ENCODE measurements around the gene IGSF21. TPM values are rescaled to one million over a fixed set of nuclear protein-coding genes. Genes with fewer than 3 reads are reported as not detected.
A peak's percentile ranks its signal among the peaks of the same experiment; 100 is the strongest.

Gene IGSF21
- total RNA-seq, 1 experiment from 2014 or later: 30.5 TPM

DNA sequence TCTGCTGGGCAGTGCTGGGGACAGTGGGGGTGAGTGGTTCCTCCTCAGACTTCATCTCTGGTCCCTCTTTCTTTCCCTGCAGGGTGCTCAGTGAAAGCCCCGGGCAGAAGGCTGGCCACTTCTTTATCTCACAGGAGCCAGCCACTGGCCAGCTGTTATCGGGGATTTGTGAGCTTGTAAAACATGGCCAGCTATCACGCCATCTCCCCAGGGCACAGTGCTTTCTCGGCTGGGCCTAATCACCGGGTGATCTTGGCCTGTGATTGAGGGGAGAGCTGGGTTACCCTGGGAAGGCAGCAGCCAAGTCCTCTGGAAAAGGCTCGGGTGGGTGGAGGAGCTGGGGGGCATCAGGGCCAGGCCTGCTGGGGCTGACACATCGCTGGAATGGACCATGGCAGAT lies 83.0 kb downstream of the IGSF21 start (continued):
- TF ChIP-seq, protein P1, sequence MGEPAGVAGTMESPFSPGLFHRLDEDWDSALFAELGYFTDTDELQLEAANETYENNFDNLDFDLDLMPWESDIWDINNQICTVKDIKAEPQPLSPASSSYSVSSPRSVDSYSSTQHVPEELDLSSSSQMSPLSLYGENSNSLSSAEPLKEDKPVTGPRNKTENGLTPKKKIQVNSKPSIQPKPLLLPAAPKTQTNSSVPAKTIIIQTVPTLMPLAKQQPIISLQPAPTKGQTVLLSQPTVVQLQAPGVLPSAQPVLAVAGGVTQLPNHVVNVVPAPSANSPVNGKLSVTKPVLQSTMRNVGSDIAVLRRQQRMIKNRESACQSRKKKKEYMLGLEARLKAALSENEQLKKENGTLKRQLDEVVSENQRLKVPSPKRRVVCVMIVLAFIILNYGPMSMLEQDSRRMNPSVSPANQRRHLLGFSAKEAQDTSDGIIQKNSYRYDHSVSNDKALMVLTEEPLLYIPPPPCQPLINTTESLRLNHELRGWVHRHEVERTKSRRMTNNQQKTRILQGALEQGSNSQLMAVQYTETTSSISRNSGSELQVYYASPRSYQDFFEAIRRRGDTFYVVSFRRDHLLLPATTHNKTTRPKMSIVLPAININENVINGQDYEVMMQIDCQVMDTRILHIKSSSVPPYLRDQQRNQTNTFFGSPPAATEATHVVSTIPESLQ (CRISPR knock-in tag; IDR thresholded peaks at IDR 0.05): no peak
- no peak for TF ChIP-seq ZNF138 (CRISPR knock-in tag; conservative IDR thresholded peaks at IDR 0.05)
- no peak for TF ChIP-seq TP53 (CRISPR knock-in tag; IDR thresholded peaks at IDR 0.05)

GRCh38 chr1:18191037-18191436 lies 83.4 kb downstream of the IGSF21 start:
- Mint-ChIP-seq H3K4me1 (peaks cover 33% of the 10 kb centered on the region), H3K4me3 (no peak overlapping the region), H3K9me3 (no peaks in the 10 kb centered on the region), H3K27me3 (ENCODE audit: low read depth) (no peaks in the 10 kb centered on the region; the same call in 1 of the 2 replicates), H3K27ac (no peak overlapping the region), H3K36me3 (no peaks in the 10 kb centered on the region)
- DNase-seq (ENCODE audit: low spot score) (no peak), ATAC-seq (no peak)
- TF ChIP-seq ZNF263 (CRISPR knock-in tag; IDR thresholded peaks at IDR 0.05; ENCODE audit: low read depth) (no peak), ZNF423 (CRISPR knock-in tag; IDR thresholded peaks at IDR 0.05) (no peak), RELA (CRISPR knock-in tag; IDR thresholded peaks at IDR 0.05; ENCODE audit: borderline replicate concordance) (no peak), GTF2I (CRISPR knock-in tag; conservative IDR thresholded peaks at IDR 0.05) (peak; percentile 42; the same call in 1 of the 2 replicates), RORB (CRISPR knock-in tag; IDR thresholded peaks at IDR 0.05) (no peak), CREM (CRISPR knock-in tag; IDR thresholded peaks at IDR 0.05) (no peak)
- ChIA-PET CTCF (interaction anchor here (1.2 to 2.4 kb wide), 4 partner anchors 8 to 90 kb away, joined by 3 to 10 read pairs (median 4); no protein-coding TSS in a partner anchor), POLR2A (no interaction called here)

GRCh38 chr1:18191481-18192155 lies 84.0 kb downstream of the IGSF21 start:
- ChIA-PET CTCF (interaction anchor here (1.1 to 1.3 kb wide), 2 partner anchors 9 to 282 kb away, joined by 3 read pairs; no protein-coding TSS in a partner anchor), POLR2A (no interaction called here)
- H3K4me1 Mint-ChIP-seq: peaks cover 27% of the 10 kb centered on the region
- TF ChIP-seq NFE2L1 (CRISPR knock-in tag; IDR thresholded peaks at IDR 0.05) (no peak), ETV6 (CRISPR knock-in tag; IDR thresholded peaks at IDR 0.05) (no peak), RELA (CRISPR knock-in tag; IDR thresholded peaks at IDR 0.05; ENCODE audit: borderline replicate concordance) (no peak), GABPB1 (CRISPR knock-in tag; IDR thresholded peaks at IDR 0.05) (no peak), ZNF396 (CRISPR knock-in tag; IDR thresholded peaks at IDR 0.05; ENCODE audit: borderline replicate concordance) (no peak), ZNF138 (CRISPR knock-in tag; conservative IDR thresholded peaks at IDR 0.05) (no peak), HMGA2 (CRISPR knock-in tag; IDR thresholded peaks at IDR 0.05) (no peak), SMAD3 (CRISPR knock-in tag; IDR thresholded peaks at IDR 0.05; ENCODE audit: borderline replicate concordance) (no peak), ZNF232 (CRISPR knock-in tag; IDR thresholded peaks at IDR 0.05) (no peak), ELF4 (CRISPR knock-in tag; IDR thresholded peaks at IDR 0.05; ENCODE audit: low read depth) (no peak), NR1H2 (CRISPR knock-in tag; IDR thresholded peaks at IDR 0.05) (no peak)
- TF ChIP-seq, protein P2, sequence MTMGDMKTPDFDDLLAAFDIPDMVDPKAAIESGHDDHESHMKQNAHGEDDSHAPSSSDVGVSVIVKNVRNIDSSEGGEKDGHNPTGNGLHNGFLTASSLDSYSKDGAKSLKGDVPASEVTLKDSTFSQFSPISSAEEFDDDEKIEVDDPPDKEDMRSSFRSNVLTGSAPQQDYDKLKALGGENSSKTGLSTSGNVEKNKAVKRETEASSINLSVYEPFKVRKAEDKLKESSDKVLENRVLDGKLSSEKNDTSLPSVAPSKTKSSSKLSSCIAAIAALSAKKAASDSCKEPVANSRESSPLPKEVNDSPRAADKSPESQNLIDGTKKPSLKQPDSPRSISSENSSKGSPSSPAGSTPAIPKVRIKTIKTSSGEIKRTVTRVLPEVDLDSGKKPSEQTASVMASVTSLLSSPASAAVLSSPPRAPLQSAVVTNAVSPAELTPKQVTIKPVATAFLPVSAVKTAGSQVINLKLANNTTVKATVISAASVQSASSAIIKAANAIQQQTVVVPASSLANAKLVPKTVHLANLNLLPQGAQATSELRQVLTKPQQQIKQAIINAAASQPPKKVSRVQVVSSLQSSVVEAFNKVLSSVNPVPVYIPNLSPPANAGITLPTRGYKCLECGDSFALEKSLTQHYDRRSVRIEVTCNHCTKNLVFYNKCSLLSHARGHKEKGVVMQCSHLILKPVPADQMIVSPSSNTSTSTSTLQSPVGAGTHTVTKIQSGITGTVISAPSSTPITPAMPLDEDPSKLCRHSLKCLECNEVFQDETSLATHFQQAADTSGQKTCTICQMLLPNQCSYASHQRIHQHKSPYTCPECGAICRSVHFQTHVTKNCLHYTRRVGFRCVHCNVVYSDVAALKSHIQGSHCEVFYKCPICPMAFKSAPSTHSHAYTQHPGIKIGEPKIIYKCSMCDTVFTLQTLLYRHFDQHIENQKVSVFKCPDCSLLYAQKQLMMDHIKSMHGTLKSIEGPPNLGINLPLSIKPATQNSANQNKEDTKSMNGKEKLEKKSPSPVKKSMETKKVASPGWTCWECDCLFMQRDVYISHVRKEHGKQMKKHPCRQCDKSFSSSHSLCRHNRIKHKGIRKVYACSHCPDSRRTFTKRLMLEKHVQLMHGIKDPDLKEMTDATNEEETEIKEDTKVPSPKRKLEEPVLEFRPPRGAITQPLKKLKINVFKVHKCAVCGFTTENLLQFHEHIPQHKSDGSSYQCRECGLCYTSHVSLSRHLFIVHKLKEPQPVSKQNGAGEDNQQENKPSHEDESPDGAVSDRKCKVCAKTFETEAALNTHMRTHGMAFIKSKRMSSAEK (CRISPR knock-in tag; IDR thresholded peaks at IDR 0.05; ENCODE audit: borderline replicate concordance): no peak
- TF ChIP-seq, protein P3, sequence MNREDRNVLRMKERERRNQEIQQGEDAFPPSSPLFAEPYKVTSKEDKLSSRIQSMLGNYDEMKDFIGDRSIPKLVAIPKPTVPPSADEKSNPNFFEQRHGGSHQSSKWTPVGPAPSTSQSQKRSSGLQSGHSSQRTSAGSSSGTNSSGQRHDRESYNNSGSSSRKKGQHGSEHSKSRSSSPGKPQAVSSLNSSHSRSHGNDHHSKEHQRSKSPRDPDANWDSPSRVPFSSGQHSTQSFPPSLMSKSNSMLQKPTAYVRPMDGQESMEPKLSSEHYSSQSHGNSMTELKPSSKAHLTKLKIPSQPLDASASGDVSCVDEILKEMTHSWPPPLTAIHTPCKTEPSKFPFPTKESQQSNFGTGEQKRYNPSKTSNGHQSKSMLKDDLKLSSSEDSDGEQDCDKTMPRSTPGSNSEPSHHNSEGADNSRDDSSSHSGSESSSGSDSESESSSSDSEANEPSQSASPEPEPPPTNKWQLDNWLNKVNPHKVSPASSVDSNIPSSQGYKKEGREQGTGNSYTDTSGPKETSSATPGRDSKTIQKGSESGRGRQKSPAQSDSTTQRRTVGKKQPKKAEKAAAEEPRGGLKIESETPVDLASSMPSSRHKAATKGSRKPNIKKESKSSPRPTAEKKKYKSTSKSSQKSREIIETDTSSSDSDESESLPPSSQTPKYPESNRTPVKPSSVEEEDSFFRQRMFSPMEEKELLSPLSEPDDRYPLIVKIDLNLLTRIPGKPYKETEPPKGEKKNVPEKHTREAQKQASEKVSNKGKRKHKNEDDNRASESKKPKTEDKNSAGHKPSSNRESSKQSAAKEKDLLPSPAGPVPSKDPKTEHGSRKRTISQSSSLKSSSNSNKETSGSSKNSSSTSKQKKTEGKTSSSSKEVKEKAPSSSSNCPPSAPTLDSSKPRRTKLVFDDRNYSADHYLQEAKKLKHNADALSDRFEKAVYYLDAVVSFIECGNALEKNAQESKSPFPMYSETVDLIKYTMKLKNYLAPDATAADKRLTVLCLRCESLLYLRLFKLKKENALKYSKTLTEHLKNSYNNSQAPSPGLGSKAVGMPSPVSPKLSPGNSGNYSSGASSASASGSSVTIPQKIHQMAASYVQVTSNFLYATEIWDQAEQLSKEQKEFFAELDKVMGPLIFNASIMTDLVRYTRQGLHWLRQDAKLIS (CRISPR knock-in tag; IDR thresholded peaks at IDR 0.05; ENCODE audit: borderline replicate concordance): no peak
- TF ChIP-seq, protein P1 (CRISPR knock-in tag; IDR thresholded peaks at IDR 0.05): no peak
- H3K9me3 Mint-ChIP-seq: no peaks in the 10 kb centered on the region
- DNase-seq (ENCODE audit: low spot score): no peak
- H3K27me3 Mint-ChIP-seq (ENCODE audit: low read depth): no peaks in the 10 kb centered on the region; the same call in 1 of the 2 replicates
- H3K4me3 Mint-ChIP-seq: no peak overlapping the region
- no peaks in the 10 kb centered on the region for H3K36me3 Mint-ChIP-seq
- H3K27ac Mint-ChIP-seq: no peak overlapping the region
- no peak for ATAC-seq

Data from WTC11 (cell line).